WERI-Rb-1 (cell line): ENCODE results near the gene LYZL2.
A peak's percentile ranks its signal among the peaks of the same experiment; 100 is the strongest.
"Not testable (repeated sequence)": the region's sequence is repeated elsewhere in the genome, so short reads cannot be mapped to it uniquely, and the experiment has no call there.

Experiments used
- DNase-seq: peaks from one replicate; pipeline ENCODE4 v3.0.0-alpha.2; 2020
- H3K27ac ChIP-seq: fragments of 250-450 bp; sonication (Bioruptor Pico); 2 replicates; pipeline ENCODE4 v1.5.1; 2020; ENCODE audit warnings: mild to moderate bottlenecking, moderate library complexity
- H3K27me3 ChIP-seq: fragments of 250-450 bp; sonication (Bioruptor Pico); 2 replicates; pipeline ENCODE4 v1.5.1; 2021; ENCODE audit warnings: mild to moderate bottlenecking, low read depth, moderate library complexity; ENCODE audit not compliant: insufficient read depth, severe bottlenecking
- H3K36me3 ChIP-seq: fragments of 250-450 bp; sonication (Bioruptor Pico); 2 replicates; pipeline ENCODE4 v1.5.1; 2020; ENCODE audit warnings: mild to moderate bottlenecking, moderate library complexity
- H3K4me3 ChIP-seq: 2 replicates; pipeline ENCODE4 v1.5.1; 2011; ENCODE audit warnings: low read depth, mild to moderate bottlenecking, control low read depth, low read length
- H3K9me3 ChIP-seq: fragments of 250-450 bp; sonication (Bioruptor Pico); 2 replicates; pipeline ENCODE4 v1.5.1; 2021; ENCODE audit warnings: mild to moderate bottlenecking, moderate library complexity; ENCODE audit not compliant: severe bottlenecking
- CTCF ChIP-seq: IDR thresholded peaks from 2 replicates; pipeline ENCODE4 v1.5.1; 2011; ENCODE audit warnings: low read depth, mild to moderate bottlenecking, control low read depth, inconsistent platforms, low read length

The LYZL2 gene

GRCh38 chr10:30629653-30630052, at the start of gene LYZL2:
Gene LYZL2 (minus strand): TSS chr10:30629753. CDS start chr10:30626915, 2,838 bp downstream.
- Histone ChIP-seq H3K9me3 (no peaks in the 10 kb centered on the region), H3K36me3 (no peaks in the 10 kb centered on the region), H3K27me3 (no peaks in the 10 kb centered on the region), H3K27ac (no peak within 1 kb of the TSS), H3K4me3 (no peak within 1 kb of the TSS)
- no peak for DNase-seq
- no peak for TF ChIP-seq CTCF

- H3K27me3 ChIP-seq, H3K9me3 ChIP-seq, H3K27ac ChIP-seq, DNase-seq, H3K4me3 ChIP-seq, H3K36me3 ChIP-seq: not testable (repeated sequence)
Observed at GRCh38 chr10:30677616-30678015, 48.1 kb upstream of the LYZL2 start.

- not testable (repeated sequence) for H3K9me3 ChIP-seq, DNase-seq, H3K27me3 ChIP-seq, H3K27ac ChIP-seq, H3K4me3 ChIP-seq, H3K36me3 ChIP-seq
Observed at GRCh38 chr10:30677146-30677545, 47.6 kb upstream of the LYZL2 start.

- DNase-seq: peak; percentile 62
- TF ChIP-seq CTCF: no peak
- no peaks in the 10 kb centered on the region for H3K27me3 ChIP-seq
- H3K36me3 ChIP-seq: no peaks in the 10 kb centered on the region
- no peak overlapping the region; the same call in 1 of the 2 replicates for H3K4me3 ChIP-seq
- no peak overlapping the region for H3K27ac ChIP-seq
- H3K9me3 ChIP-seq: no peaks in the 10 kb centered on the region
Observed at GRCh38 chr10:30675791-30676718, 46.5 kb upstream of the LYZL2 start.

GRCh38 chr10:30674796-30675195, 45.2 kb upstream of the LYZL2 start:
- H3K36me3 ChIP-seq: no peaks in the 10 kb centered on the region
- no peak for TF ChIP-seq CTCF
- 0 out of 2 replicates have a peak overlapping the region, but pooled peaks have one; percentile 26 for H3K27ac ChIP-seq
- H3K9me3 ChIP-seq: no peaks in the 10 kb centered on the region
- no peak overlapping the region for H3K4me3 ChIP-seq
- DNase-seq: no peak
- H3K27me3 ChIP-seq: no peaks in the 10 kb centered on the region

GRCh38 chr10:30673262-30673661, 43.7 kb upstream of the LYZL2 start:
- H3K36me3 ChIP-seq, H3K9me3 ChIP-seq, H3K27ac ChIP-seq, H3K4me3 ChIP-seq, DNase-seq, H3K27me3 ChIP-seq: not testable (repeated sequence)

GRCh38 chr10:30672338-30672737, 42.8 kb upstream of the LYZL2 start:
- not testable (repeated sequence) for H3K4me3 ChIP-seq, H3K9me3 ChIP-seq, H3K27me3 ChIP-seq, DNase-seq, H3K27ac ChIP-seq, H3K36me3 ChIP-seq
